GM23338 (cell line): ENCODE measurements around the gene FTMT. TPM values are rescaled to one million over a fixed set of nuclear protein-coding genes. Genes with fewer than 3 reads are reported as not detected.

Source experiments
- ATAC-seq: fragments of 200-7000 bp; cut with Tn5 transposase; 3 replicates; pipeline ENCODE4 v1.9.1; 2020
- DNase-seq: peaks from one replicate; pipeline ENCODE4 v3.0.0-alpha.2; 2015; ENCODE audit warnings: low spot score
- H2AFZ ChIP-seq: fragments of 200-600 bp; sonication (generic); 2 replicates; pipeline ENCODE4 v1.8.0; 2016; ENCODE audit warnings: antibody characterized with exemption, mild to moderate bottlenecking, moderate library complexity
- H3F3A ChIP-seq: fragments of 200-600 bp; sonication (generic); replicated peaks from 2 replicates; pipeline ENCODE4 v1.8.0; 2017; ENCODE audit warnings: antibody characterized with exemption, mixed run types, low read depth
- H3K27ac ChIP-seq: fragments of 200-600 bp; sonication (generic); 2 replicates; pipeline ENCODE4 v1.6.1; 2016; ENCODE audit warnings: low read depth
- H3K27me3 ChIP-seq: fragments of 200-600 bp; sonication (generic); 2 replicates; pipeline ENCODE4 v1.8.0; 2016; ENCODE audit warnings: mild to moderate bottlenecking, mixed run types, moderate library complexity; ENCODE audit not compliant: insufficient read depth
- H3K36me3 ChIP-seq: fragments of 200-600 bp; sonication (generic); 2 replicates; pipeline ENCODE4 v1.8.0; 2016; ENCODE audit warnings: mild to moderate bottlenecking; ENCODE audit not compliant: insufficient read depth
- H3K4me1 ChIP-seq: fragments of 200-600 bp; sonication (generic); 2 replicates; pipeline ENCODE4 v1.8.0; 2016; ENCODE audit warnings: mild to moderate bottlenecking, moderate library complexity; ENCODE audit not compliant: insufficient read depth
- H3K4me2 ChIP-seq: fragments of 200-600 bp; sonication (generic); 2 replicates; pipeline ENCODE4 v1.7.1; 2017; ENCODE audit warnings: mixed run types
- H3K4me3 ChIP-seq: fragments of 200-600 bp; sonication (generic); 2 replicates; pipeline ENCODE4 v1.6.1; 2016; ENCODE audit warnings: mixed run types
- H3K79me2 ChIP-seq: fragments of 200-600 bp; sonication (generic); replicated peaks from 2 replicates; pipeline ENCODE4 v1.8.0; 2017; ENCODE audit warnings: mild to moderate bottlenecking; ENCODE audit not compliant: insufficient read depth
- H3K9me2 ChIP-seq: fragments of 200-600 bp; sonication (generic); 2 replicates; pipeline ENCODE4 v1.8.0; 2017; ENCODE audit not compliant: insufficient read depth
- H4K20me1 ChIP-seq: fragments of 200-600 bp; sonication (generic); replicated peaks from 2 replicates; pipeline ENCODE4 v1.8.0; 2017; ENCODE audit warnings: mild to moderate bottlenecking; ENCODE audit not compliant: insufficient read depth
- H3K27ac Mint-ChIP-seq: 2 replicates; pipeline ENCODE4 v1.8.0; 2020; ENCODE audit warnings: inconsistent platforms, mild to moderate bottlenecking, moderate library complexity, mixed read lengths
- H3K27me3 Mint-ChIP-seq: 3 replicates; pipeline ENCODE4 v1.8.0; 2022; ENCODE audit warnings: low read depth, mild to moderate bottlenecking, moderate library complexity, mixed read lengths, inconsistent platforms; ENCODE audit not compliant: insufficient read depth, poor library complexity
- H3K36me3 Mint-ChIP-seq: 3 replicates; pipeline ENCODE4 v1.8.0; 2021; ENCODE audit warnings: low read depth, mild to moderate bottlenecking, inconsistent platforms, moderate library complexity, mixed read lengths
- H3K4me1 Mint-ChIP-seq: 3 replicates; pipeline ENCODE4 v1.8.0; 2020; ENCODE audit warnings: mild to moderate bottlenecking, inconsistent platforms, mixed read lengths
- H3K4me3 Mint-ChIP-seq: 3 replicates; pipeline ENCODE4 v1.8.0; 2021; ENCODE audit warnings: moderate library complexity, mild to moderate bottlenecking, inconsistent platforms, mixed read lengths
- H3K9me3 Mint-ChIP-seq: 3 replicates; pipeline ENCODE4 v1.8.0; 2020; ENCODE audit warnings: moderate library complexity, mild to moderate bottlenecking, inconsistent platforms, mixed read lengths
- EZH2 ChIP-seq: fragments of 200-600 bp; sonication (generic); IDR thresholded peaks from one replicate; pipeline ENCODE4 v1.8.0; 2017; ENCODE audit warnings: antibody characterized with exemption, mild to moderate bottlenecking, low read depth; ENCODE audit not compliant: unreplicated experiment
- EZH2phosphoT487 ChIP-seq: fragments of 200-600 bp; sonication (generic); IDR thresholded peaks from one replicate; pipeline ENCODE4 v1.8.1; 2018; ENCODE audit warnings: antibody characterized with exemption; ENCODE audit not compliant: unreplicated experiment
- NANOG ChIP-seq: IDR thresholded peaks from 2 replicates; pipeline ENCODE4 v1.6.1; 2016; ENCODE audit warnings: antibody characterized with exemption, borderline replicate concordance
- STAT1 ChIP-seq: IDR thresholded peaks from one replicate; pipeline ENCODE4 v1.6.1; 2016; ENCODE audit warnings: antibody characterized with exemption; ENCODE audit not compliant: unreplicated experiment
- polyA plus RNA-seq: library from polyadenylated mRNA; unstranded; fragments of >200 nt; fragmentation: Nextera tagmentation; extraction: Ambion mirVana; gene quantifications from 2 replicates; pipeline ENCODE4 v1.2.1, GENCODE V29; 2016
- total RNA-seq: library from RNA; depleted of rRNA; stranded (reverse); fragments of >200 nt; shearing (Covaris generic); gene quantifications from 2 replicates; pipeline ENCODE4 v1.2.3, GENCODE V29; 2014
- TF ChIP-seq, protein P1 (sequence below), 2 experiments: fragments of 200-600 bp in 1 of 2; sonication (generic) in 1 of 2; conservative IDR thresholded peaks; 2 replicates each; pipeline versions ENCODE4 v1.5.1 to v1.6.1; 2016 to 2017; ENCODE audit warnings: antibody characterized with exemption in 2 of 2, low read depth in 2 of 2, mild to moderate bottlenecking in 2 of 2, moderate library complexity in 1 of 2
- TF ChIP-seq, protein P2 (sequence below): fragments of 250-450 bp; sonication (Bioruptor Pico); IDR thresholded peaks from 2 replicates; pipeline ENCODE4 v1.5.0; 2020; ENCODE audit warnings: mild to moderate bottlenecking, moderate library complexity

Gene FTMT
- total and polyA plus RNA-seq, 2 experiments from 2014 or later, result not detected

DNA sequence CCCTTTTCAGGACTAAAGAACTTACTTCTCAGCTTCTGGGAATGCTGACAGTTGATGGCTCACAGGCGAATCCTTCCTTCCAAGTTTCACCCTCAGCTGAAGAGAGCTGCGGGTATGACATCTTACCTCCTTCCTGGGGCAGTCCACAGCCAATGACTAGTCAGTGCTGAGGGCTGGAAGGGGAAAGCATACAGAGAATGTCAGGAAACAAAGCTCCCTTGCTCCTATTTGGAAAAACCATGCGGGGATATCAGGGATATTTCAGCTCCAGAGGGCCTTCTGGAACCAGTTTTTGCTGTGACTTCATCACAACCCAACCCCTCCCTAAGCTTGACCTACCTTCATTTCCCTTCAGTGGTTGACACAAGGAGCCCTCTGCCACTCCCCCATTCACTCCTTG, 15.7 kb downstream of the FTMT start:
- no peaks in the 10 kb centered on the region for H3K36me3 Mint-ChIP-seq
- Histone ChIP-seq H3K4me2 (no peak overlapping the region), H3K4me3 (no peak overlapping the region), H2AFZ (peak overlapping the region; percentile 72; the same call in 1 of the 2 replicates), H3K27me3 (no peaks in the 10 kb centered on the region), H3K4me1 (no peaks in the 10 kb centered on the region), H3K27ac (no peak overlapping the region), H3K79me2 (no peaks in the 10 kb centered on the region), H3F3A (no peaks in the 10 kb centered on the region), H3K36me3 (no peaks in the 10 kb centered on the region), H4K20me1 (no peaks in the 10 kb centered on the region), H3K9me2 (no peaks in the 10 kb centered on the region)
- DNase-seq (peak; percentile 28), ATAC-seq (peak; percentile 32)
- no peak overlapping the region for H3K27ac Mint-ChIP-seq
- TF ChIP-seq STAT1, result no peak
- TF ChIP-seq EZH2, result no peak
- H3K4me1 Mint-ChIP-seq, result no peaks in the 10 kb centered on the region
- no peak overlapping the region for H3K4me3 Mint-ChIP-seq
- no peaks in the 10 kb centered on the region for H3K27me3 Mint-ChIP-seq
- H3K9me3 Mint-ChIP-seq, result no peaks in the 10 kb centered on the region

DNA sequence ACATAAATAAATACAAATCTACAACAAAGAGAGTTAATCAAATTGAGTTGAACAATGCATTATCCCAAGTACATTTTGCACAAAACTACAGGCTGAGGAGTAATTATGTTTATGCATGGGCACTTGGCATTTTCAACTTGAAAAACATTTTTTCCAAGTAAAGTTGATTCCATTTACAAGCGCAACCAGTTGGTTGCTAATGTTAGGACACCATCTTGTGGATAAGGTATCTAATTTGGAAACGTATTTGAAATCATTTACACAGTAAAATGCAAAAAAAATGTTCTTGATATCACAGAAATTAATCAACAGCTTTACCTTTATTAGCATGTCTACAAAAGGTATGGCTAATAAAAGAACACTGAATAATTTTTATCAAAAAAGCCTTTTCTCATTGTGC, 18.8 kb downstream of the FTMT start:
- Mint-ChIP-seq H3K36me3 (no peaks in the 10 kb centered on the region), H3K4me3 (no peak overlapping the region), H3K4me1 (no peaks in the 10 kb centered on the region), H3K27me3 (no peaks in the 10 kb centered on the region), H3K9me3 (no peaks in the 10 kb centered on the region), H3K27ac (no peak overlapping the region)
- no peak overlapping the region for H3K27ac ChIP-seq
- no peaks in the 10 kb centered on the region for H3F3A ChIP-seq
- H3K79me2 ChIP-seq, result no peaks in the 10 kb centered on the region
- H3K4me1 ChIP-seq, result no peaks in the 10 kb centered on the region
- H3K4me2 ChIP-seq, result no peak overlapping the region
- H2AFZ ChIP-seq, result no peak overlapping the region
- no peak for TF ChIP-seq EZH2phosphoT487
- TF ChIP-seq, protein P1, sequence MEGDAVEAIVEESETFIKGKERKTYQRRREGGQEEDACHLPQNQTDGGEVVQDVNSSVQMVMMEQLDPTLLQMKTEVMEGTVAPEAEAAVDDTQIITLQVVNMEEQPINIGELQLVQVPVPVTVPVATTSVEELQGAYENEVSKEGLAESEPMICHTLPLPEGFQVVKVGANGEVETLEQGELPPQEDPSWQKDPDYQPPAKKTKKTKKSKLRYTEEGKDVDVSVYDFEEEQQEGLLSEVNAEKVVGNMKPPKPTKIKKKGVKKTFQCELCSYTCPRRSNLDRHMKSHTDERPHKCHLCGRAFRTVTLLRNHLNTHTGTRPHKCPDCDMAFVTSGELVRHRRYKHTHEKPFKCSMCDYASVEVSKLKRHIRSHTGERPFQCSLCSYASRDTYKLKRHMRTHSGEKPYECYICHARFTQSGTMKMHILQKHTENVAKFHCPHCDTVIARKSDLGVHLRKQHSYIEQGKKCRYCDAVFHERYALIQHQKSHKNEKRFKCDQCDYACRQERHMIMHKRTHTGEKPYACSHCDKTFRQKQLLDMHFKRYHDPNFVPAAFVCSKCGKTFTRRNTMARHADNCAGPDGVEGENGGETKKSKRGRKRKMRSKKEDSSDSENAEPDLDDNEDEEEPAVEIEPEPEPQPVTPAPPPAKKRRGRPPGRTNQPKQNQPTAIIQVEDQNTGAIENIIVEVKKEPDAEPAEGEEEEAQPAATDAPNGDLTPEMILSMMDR (conservative IDR thresholded peaks at IDR 0.05; ENCODE audit: low read depth in 2 of 2), result peak; percentile 53 to 55
- no peak for ATAC-seq
- no peaks in the 10 kb centered on the region for H4K20me1 ChIP-seq
- no peak overlapping the region for H3K4me3 ChIP-seq
- no peaks in the 10 kb centered on the region for H3K27me3 ChIP-seq
- H3K36me3 ChIP-seq, result no peaks in the 10 kb centered on the region
- DNase-seq, result peak; percentile 19
- no peaks in the 10 kb centered on the region for H3K9me2 ChIP-seq

DNA sequence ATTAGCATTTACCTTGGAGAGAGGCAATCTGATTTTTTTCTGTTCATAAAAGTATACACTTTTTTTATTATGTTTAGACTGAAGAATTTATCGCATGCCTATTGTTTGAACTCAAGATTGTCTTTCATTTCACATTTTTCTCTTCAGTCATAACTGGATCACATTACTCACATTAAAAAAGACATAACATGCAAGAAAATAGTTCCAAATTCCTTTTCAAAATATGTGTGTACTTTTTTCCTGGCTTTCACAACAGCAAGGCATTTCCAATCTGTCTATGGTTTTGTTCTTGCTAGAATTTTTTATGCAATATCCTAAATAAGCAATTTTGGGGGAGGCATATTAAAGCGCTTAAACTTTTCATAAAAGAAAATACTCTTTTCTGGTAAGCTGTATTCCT, 21.2 kb downstream of the FTMT start:
- no peaks in the 10 kb centered on the region for H4K20me1 ChIP-seq
- H3K4me2 ChIP-seq, result no peak overlapping the region
- H3K4me1 Mint-ChIP-seq, result no peaks in the 10 kb centered on the region
- H3K4me3 Mint-ChIP-seq, result no peak overlapping the region
- no peak overlapping the region for H3K27ac ChIP-seq
- no peaks in the 10 kb centered on the region for H3K79me2 ChIP-seq
- no peaks in the 10 kb centered on the region for H3K9me2 ChIP-seq
- H3K27me3 ChIP-seq, result no peaks in the 10 kb centered on the region
- no peak overlapping the region for H2AFZ ChIP-seq
- DNase-seq, result no peak
- no peak overlapping the region for H3K4me3 ChIP-seq
- H3K27ac Mint-ChIP-seq, result no peak overlapping the region
- H3K27me3 Mint-ChIP-seq, result no peaks in the 10 kb centered on the region
- H3K36me3 Mint-ChIP-seq, result no peaks in the 10 kb centered on the region
- H3F3A ChIP-seq, result no peaks in the 10 kb centered on the region
- H3K4me1 ChIP-seq, result no peaks in the 10 kb centered on the region
- no peaks in the 10 kb centered on the region for H3K36me3 ChIP-seq
- H3K9me3 Mint-ChIP-seq, result no peaks in the 10 kb centered on the region
- ATAC-seq, result no peak
- TF ChIP-seq, protein P1 (conservative IDR thresholded peaks at IDR 0.05; ENCODE audit: low read depth in 2 of 2), result no peak
- no peak for TF ChIP-seq EZH2phosphoT487
- TF ChIP-seq STAT1, result no peak
- TF ChIP-seq, protein P2, sequence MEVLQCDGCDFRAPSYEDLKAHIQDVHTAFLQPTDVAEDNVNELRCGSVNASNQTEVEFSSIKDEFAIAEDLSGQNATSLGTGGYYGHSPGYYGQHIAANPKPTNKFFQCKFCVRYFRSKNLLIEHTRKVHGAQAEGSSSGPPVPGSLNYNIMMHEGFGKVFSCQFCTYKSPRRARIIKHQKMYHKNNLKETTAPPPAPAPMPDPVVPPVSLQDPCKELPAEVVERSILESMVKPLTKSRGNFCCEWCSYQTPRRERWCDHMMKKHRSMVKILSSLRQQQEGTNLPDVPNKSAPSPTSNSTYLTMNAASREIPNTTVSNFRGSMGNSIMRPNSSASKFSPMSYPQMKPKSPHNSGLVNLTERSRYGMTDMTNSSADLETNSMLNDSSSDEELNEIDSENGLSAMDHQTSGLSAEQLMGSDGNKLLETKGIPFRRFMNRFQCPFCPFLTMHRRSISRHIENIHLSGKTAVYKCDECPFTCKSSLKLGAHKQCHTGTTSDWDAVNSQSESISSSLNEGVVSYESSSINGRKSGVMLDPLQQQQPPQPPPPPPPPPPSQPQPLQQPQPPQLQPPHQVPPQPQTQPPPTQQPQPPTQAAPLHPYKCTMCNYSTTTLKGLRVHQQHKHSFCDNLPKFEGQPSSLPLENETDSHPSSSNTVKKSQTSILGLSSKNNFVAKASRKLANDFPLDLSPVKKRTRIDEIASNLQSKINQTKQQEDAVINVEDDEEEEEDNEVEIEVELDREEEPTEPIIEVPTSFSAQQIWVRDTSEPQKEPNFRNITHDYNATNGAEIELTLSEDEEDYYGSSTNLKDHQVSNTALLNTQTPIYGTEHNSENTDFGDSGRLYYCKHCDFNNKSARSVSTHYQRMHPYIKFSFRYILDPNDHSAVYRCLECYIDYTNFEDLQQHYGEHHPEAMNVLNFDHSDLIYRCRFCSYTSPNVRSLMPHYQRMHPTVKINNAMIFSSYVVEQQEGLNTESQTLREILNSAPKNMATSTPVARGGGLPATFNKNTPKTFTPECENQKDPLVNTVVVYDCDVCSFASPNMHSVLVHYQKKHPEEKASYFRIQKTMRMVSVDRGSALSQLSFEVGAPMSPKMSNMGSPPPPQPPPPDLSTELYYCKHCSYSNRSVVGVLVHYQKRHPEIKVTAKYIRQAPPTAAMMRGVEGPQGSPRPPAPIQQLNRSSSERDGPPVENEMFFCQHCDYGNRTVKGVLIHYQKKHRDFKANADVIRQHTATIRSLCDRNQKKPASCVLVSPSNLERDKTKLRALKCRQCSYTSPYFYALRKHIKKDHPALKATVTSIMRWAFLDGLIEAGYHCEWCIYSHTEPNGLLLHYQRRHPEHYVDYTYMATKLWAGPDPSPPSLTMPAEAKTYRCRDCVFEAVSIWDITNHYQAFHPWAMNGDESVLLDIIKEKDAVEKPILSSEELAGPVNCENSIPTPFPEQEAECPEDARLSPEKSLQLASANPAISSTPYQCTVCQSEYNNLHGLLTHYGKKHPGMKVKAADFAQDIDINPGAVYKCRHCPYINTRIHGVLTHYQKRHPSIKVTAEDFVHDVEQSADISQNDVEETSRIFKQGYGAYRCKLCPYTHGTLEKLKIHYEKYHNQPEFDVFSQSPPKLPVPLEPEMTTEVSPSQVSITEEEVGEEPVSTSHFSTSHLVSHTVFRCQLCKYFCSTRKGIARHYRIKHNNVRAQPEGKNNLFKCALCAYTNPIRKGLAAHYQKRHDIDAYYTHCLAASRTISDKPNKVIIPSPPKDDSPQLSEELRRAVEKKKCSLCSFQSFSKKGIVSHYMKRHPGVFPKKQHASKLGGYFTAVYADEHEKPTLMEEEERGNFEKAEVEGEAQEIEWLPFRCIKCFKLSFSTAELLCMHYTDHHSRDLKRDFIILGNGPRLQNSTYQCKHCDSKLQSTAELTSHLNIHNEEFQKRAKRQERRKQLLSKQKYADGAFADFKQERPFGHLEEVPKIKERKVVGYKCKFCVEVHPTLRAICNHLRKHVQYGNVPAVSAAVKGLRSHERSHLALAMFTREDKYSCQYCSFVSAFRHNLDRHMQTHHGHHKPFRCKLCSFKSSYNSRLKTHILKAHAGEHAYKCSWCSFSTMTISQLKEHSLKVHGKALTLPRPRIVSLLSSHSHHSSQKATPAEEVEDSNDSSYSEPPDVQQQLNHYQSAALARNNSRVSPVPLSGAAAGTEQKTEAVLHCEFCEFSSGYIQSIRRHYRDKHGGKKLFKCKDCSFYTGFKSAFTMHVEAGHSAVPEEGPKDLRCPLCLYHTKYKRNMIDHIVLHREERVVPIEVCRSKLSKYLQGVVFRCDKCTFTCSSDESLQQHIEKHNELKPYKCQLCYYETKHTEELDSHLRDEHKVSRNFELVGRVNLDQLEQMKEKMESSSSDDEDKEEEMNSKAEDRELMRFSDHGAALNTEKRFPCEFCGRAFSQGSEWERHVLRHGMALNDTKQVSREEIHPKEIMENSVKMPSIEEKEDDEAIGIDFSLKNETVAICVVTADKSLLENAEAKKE (CRISPR knock-in tag), result no peak
- TF ChIP-seq EZH2, result no peak
- TF ChIP-seq NANOG, result no peak
